DOHH2 (cell line): Measurements from ENCODE around the gene DMPK.
"Not testable (repeated sequence)": the region's sequence is repeated elsewhere in the genome, so short reads cannot be mapped to it uniquely, and the experiment has no call there.

Source experiments
- H3F3A ChIP-seq: fragments of 200-600 bp; sonication (generic), shearing (Covaris generic); 2 replicates; pipeline ENCODE4 v1.6.0; 2016; ENCODE audit warnings: antibody characterized with exemption, mild to moderate bottlenecking; ENCODE audit not compliant: control insufficient read depth, insufficient read depth
- H3K27ac ChIP-seq: fragments of 200-600 bp; sonication (generic); 2 replicates; pipeline ENCODE4 v1.5.1; 2014; ENCODE audit warnings: low read depth, mild to moderate bottlenecking, low read length, moderate library complexity
- H3K27me3 ChIP-seq: fragments of 200-600 bp; sonication (generic); 2 replicates; pipeline ENCODE4 v1.6.1; 2014; ENCODE audit warnings: mild to moderate bottlenecking, low read length, mixed read lengths; ENCODE audit not compliant: control insufficient read depth
- H3K36me3 ChIP-seq: fragments of 200-600 bp; sonication (generic); 2 replicates; pipeline ENCODE4 v1.6.1; 2014; ENCODE audit warnings: mild to moderate bottlenecking, low read length, moderate library complexity, mixed read lengths; ENCODE audit not compliant: control insufficient read depth
- H3K4me1 ChIP-seq: fragments of 200-600 bp; sonication (generic); 2 replicates; pipeline ENCODE4 v1.6.1; 2014; ENCODE audit warnings: mild to moderate bottlenecking, low read length, mixed read lengths; ENCODE audit not compliant: control insufficient read depth
- H3K4me2 ChIP-seq: fragments of 200-600 bp; sonication (generic); 2 replicates; pipeline ENCODE4 v1.6.0; 2014; ENCODE audit warnings: mild to moderate bottlenecking, low read length, moderate library complexity
- H3K4me3 ChIP-seq: fragments of 200-600 bp; sonication (generic); 2 replicates; pipeline ENCODE4 v1.5.1; 2014; ENCODE audit warnings: mild to moderate bottlenecking, low read length, mixed read lengths
- H3K79me2 ChIP-seq: fragments of 200-600 bp; sonication (generic); 2 replicates; pipeline ENCODE4 v1.6.1; 2014; ENCODE audit warnings: mild to moderate bottlenecking, low read length, mixed read lengths; ENCODE audit not compliant: control insufficient read depth
- H3K9me2 ChIP-seq: fragments of 200-600 bp; sonication (generic); replicated peaks from 2 replicates; pipeline ENCODE4 v1.6.1; 2014; ENCODE audit warnings: mild to moderate bottlenecking, low read length, mixed read lengths; ENCODE audit not compliant: control insufficient read depth
- H3K9me3 ChIP-seq: fragments of 200-600 bp; sonication (generic); 2 replicates; pipeline ENCODE4 v1.6.1; 2014; ENCODE audit warnings: antibody characterized with exemption, low read length, mixed read lengths; ENCODE audit not compliant: control insufficient read depth, insufficient read depth
- H4K20me1 ChIP-seq: fragments of 200-600 bp; sonication (generic); 2 replicates; pipeline ENCODE4 v1.6.0; 2014; ENCODE audit warnings: low read depth, mild to moderate bottlenecking, antibody characterized with exemption, low read length, moderate library complexity; ENCODE audit not compliant: control insufficient read depth, insufficient read depth
- CTCF ChIP-seq: fragments of 200-600 bp; sonication (generic); IDR thresholded peaks from one replicate; pipeline ENCODE4 v1.5.1; 2014; ENCODE audit warnings: antibody characterized with exemption, mild to moderate bottlenecking, low read depth, low read length; ENCODE audit not compliant: poor library complexity, severe bottlenecking
- EZH2phosphoT487 ChIP-seq: fragments of 200-600 bp; sonication (generic); IDR thresholded peaks from 2 replicates; pipeline ENCODE4 v1.6.1; 2017; ENCODE audit warnings: borderline replicate concordance, mild to moderate bottlenecking, antibody characterized with exemption, low read length, moderate library complexity, mixed read lengths

The DMPK gene

GRCh38 chr19:45757695-45758094 is 24.6 kb downstream of the DMPK start:
- Histone ChIP-seq H3K9me2 (no peaks in the 10 kb centered on the region), H3K4me1 (no peaks in the 10 kb centered on the region), H3K4me3 (no peak overlapping the region), H4K20me1 (no peaks in the 10 kb centered on the region), H3K9me3 (no peaks in the 10 kb centered on the region), H3K27ac (no peak overlapping the region), H3K36me3 (no peaks in the 10 kb centered on the region), H3K4me2 (no peak overlapping the region), H3K27me3 (no peaks in the 10 kb centered on the region; the same call in 1 of the 2 replicates), H3K79me2 (no peaks in the 10 kb centered on the region), H3F3A (no peaks in the 10 kb centered on the region)
- no peak for TF ChIP-seq CTCF

DNA sequence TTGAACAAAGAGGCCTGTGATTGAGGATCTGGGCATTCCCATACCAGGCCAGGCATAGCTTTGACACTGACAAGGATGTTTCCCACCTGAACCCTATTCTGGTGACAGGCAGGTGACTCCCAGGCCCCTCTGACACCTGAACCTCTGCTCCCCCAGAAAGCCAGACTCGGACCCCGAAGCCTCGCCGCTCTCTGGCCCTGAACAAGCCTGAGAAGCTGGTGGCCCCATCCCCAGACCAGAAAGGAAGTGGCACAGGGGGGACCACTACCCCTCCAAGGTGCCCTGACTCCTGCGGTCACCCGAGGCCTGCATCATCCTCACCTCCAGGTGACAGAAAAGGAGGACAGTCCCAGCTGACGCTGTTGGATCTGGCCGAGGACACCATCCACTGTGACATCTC is 28.0 kb downstream of the DMPK start:
- no peaks in the 10 kb centered on the region for H3K79me2 ChIP-seq
- no peaks in the 10 kb centered on the region for H3F3A ChIP-seq
- no peaks in the 10 kb centered on the region for H3K9me3 ChIP-seq
- H3K27ac ChIP-seq, result no peak overlapping the region
- no peaks in the 10 kb centered on the region for H3K9me2 ChIP-seq
- H3K4me1 ChIP-seq, result no peaks in the 10 kb centered on the region
- no peaks in the 10 kb centered on the region for H4K20me1 ChIP-seq
- no peak overlapping the region for H3K4me3 ChIP-seq
- no peaks in the 10 kb centered on the region; the same call in 1 of the 2 replicates for H3K27me3 ChIP-seq
- TF ChIP-seq EZH2phosphoT487 (no peak), CTCF (no peak)
- H3K36me3 ChIP-seq, result no peaks in the 10 kb centered on the region
- H3K4me2 ChIP-seq, result no peak overlapping the region

GRCh38 chr19:45753548-45753947 is 28.7 kb downstream of the DMPK start:
- no peaks in the 10 kb centered on the region for H3K9me2 ChIP-seq
- no peaks in the 10 kb centered on the region for H3K36me3 ChIP-seq
- H3K27me3 ChIP-seq, result no peaks in the 10 kb centered on the region; the same call in 1 of the 2 replicates
- TF ChIP-seq EZH2phosphoT487 (no peak), CTCF (peak; percentile 19)
- no peak overlapping the region for H3K4me3 ChIP-seq
- no peak overlapping the region for H3K27ac ChIP-seq
- H3K4me1 ChIP-seq, result no peaks in the 10 kb centered on the region
- H4K20me1 ChIP-seq, result no peaks in the 10 kb centered on the region
- H3F3A ChIP-seq, result no peaks in the 10 kb centered on the region
- H3K79me2 ChIP-seq, result no peaks in the 10 kb centered on the region
- no peak overlapping the region for H3K4me2 ChIP-seq
- H3K9me3 ChIP-seq, result no peaks in the 10 kb centered on the region

- Histone ChIP-seq H3K9me3 (no peaks in the 10 kb centered on the region), H3K4me2 (no peak overlapping the region), H3K36me3 (no peaks in the 10 kb centered on the region), H3K4me1 (no peaks in the 10 kb centered on the region), H3K27ac (no peak overlapping the region), H3K4me3 (no peak overlapping the region), H3F3A (no peaks in the 10 kb centered on the region), H3K9me2 (no peaks in the 10 kb centered on the region), H3K79me2 (no peaks in the 10 kb centered on the region), H3K27me3 (no peaks in the 10 kb centered on the region; the same call in 1 of the 2 replicates), H4K20me1 (no peaks in the 10 kb centered on the region)
- TF ChIP-seq EZH2phosphoT487 (no peak), CTCF (no peak)
Observed at GRCh38 chr19:45752639-45753038, 29.7 kb downstream of the DMPK start.

- H3F3A ChIP-seq, H3K9me3 ChIP-seq, H4K20me1 ChIP-seq, H3K27me3 ChIP-seq, H3K27ac ChIP-seq, H3K79me2 ChIP-seq, H3K4me2 ChIP-seq, H3K4me3 ChIP-seq, H3K4me1 ChIP-seq, H3K36me3 ChIP-seq, H3K9me2 ChIP-seq: not testable (repeated sequence)
Observed at GRCh38 chr19:45751483-45751882, 30.8 kb downstream of the DMPK start.
